Measurements from ENCODE around the gene ANP32A. TPM values are rescaled to one million over a fixed set of nuclear protein-coding genes. Genes with fewer than 3 reads are reported as not detected.

The ANP32A gene
- total and polyA plus RNA-seq, 9 of the 15 experiments (the other 6 are each of a cell fraction or from before 2014, with no cell fraction given), result 13.2 to 656 (median 210) TPM

- TF ChIP-seq ARID4B (CRISPR knock-in tag; IDR thresholded peaks at IDR 0.05) (no peak), RUNX1 (IDR thresholded peaks at IDR 0.05; ENCODE audit: low read depth) (no peak), PTBP1 (IDR thresholded peaks at IDR 0.05; ENCODE audit: low read depth, low read length) (no peak), HNRNPK (IDR thresholded peaks at IDR 0.05; ENCODE audit: low read depth, low read length, poor library complexity, severe bottlenecking) (no peak), BRF1 (IDR thresholded peaks at IDR 0.05; ENCODE audit: borderline replicate concordance, extremely low read depth, insufficient read length) (no peak), CLOCK (CRISPR knock-in tag; IDR thresholded peaks at IDR 0.05; ENCODE audit: borderline replicate concordance) (no peak), SUPT5H (IDR thresholded peaks at IDR 0.05) (no peak), ELF1 (tag; IDR thresholded peaks at IDR 0.05) (no peak), ZNF76 (CRISPR knock-in tag; IDR thresholded peaks at IDR 0.05; ENCODE audit: borderline replicate concordance) (no peak), CBFB (CRISPR knock-in tag; IDR thresholded peaks at IDR 0.05) (no peak), ZBTB5 (IDR thresholded peaks at IDR 0.05) (no peak)
Observed at GRCh38 chr15:68812069-68812468, 8.6 kb downstream of the ANP32A start (continued).

Measured in K562 (cell line).